Parathyroid adenoma (tissue), 2 donors: ENCODE measurements around the gene MSANTD2.

Source experiments
- H2AFZ ChIP-seq: fragments of 300-600 bp; sonication (generic); one replicate; pipeline ENCODE4 v1.7.0; 2017; ENCODE audit warnings: antibody characterized with exemption, mild to moderate bottlenecking
- H3K27ac ChIP-seq: fragments of 300-600 bp; sonication (generic); one replicate; pipeline ENCODE4 v1.7.0; 2017
- H3K27me3 ChIP-seq: fragments of 300-600 bp; sonication (generic); one replicate; pipeline ENCODE4 v1.7.0; 2017; ENCODE audit warnings: low read length; ENCODE audit not compliant: control insufficient read depth, insufficient read depth
- H3K36me3 ChIP-seq: fragments of 300-600 bp; sonication (generic); one replicate; pipeline ENCODE4 v1.7.0; 2017; ENCODE audit warnings: low read length; ENCODE audit not compliant: control insufficient read depth, insufficient read depth
- H3K4me1 ChIP-seq: fragments of 300-600 bp; sonication (generic); one replicate; pipeline ENCODE4 v1.7.0; 2017; ENCODE audit warnings: control low read depth
- H3K4me2 ChIP-seq: fragments of 300-600 bp; sonication (generic); one replicate; pipeline ENCODE4 v1.7.0; 2017; ENCODE audit warnings: low read length
- H3K4me3 ChIP-seq: fragments of 300-600 bp; sonication (generic); one replicate; pipeline ENCODE4 v1.7.0; 2017; ENCODE audit warnings: low read depth, low read length
- H3K79me2 ChIP-seq: fragments of 300-600 bp; sonication (generic); one replicate; pipeline ENCODE4 v1.7.0; 2017; ENCODE audit warnings: control low read depth
- H3K9ac ChIP-seq: fragments of 300-600 bp; sonication (generic); one replicate; pipeline ENCODE4 v1.7.0; 2017; ENCODE audit warnings: mild to moderate bottlenecking
- H3K9me3 ChIP-seq: fragments of 300-600 bp; sonication (generic); one replicate; pipeline ENCODE4 v1.7.0; 2017; ENCODE audit warnings: low read length; ENCODE audit not compliant: control insufficient read depth
- CTCF ChIP-seq: fragments of 300-600 bp; sonication (generic); IDR thresholded peaks from one replicate; pipeline ENCODE4 v1.7.0; 2017; ENCODE audit warnings: antibody characterized with exemption, mild to moderate bottlenecking
- donor health status: primary hyperparathyroidism.

MSANTD2 gene

GRCh38 chr11:124757320-124757719, 42.9 kb downstream of the MSANTD2 start:
- H3K27ac ChIP-seq: no peak overlapping the region
- no peak for TF ChIP-seq CTCF
- no peak overlapping the region for H2AFZ ChIP-seq
- H3K36me3 ChIP-seq: no peaks in the 10 kb centered on the region
- no peak overlapping the region for H3K9ac ChIP-seq
- H3K27me3 ChIP-seq: no peaks in the 10 kb centered on the region
- H3K4me2 ChIP-seq: no peak overlapping the region
- no peaks in the 10 kb centered on the region for H3K9me3 ChIP-seq
- H3K4me3 ChIP-seq: no peak overlapping the region
- H3K79me2 ChIP-seq: no peaks in the 10 kb centered on the region
- no peaks in the 10 kb centered on the region for H3K4me1 ChIP-seq

GRCh38 chr11:124756753-124757227, 43.4 kb downstream of the MSANTD2 start:
- Histone ChIP-seq H3K36me3 (no peaks in the 10 kb centered on the region), H3K27me3 (no peaks in the 10 kb centered on the region), H3K4me2 (no peak overlapping the region), H3K79me2 (no peaks in the 10 kb centered on the region), H3K4me3 (no peak overlapping the region), H3K27ac (no peak overlapping the region), H3K9me3 (no peaks in the 10 kb centered on the region), H3K4me1 (no peaks in the 10 kb centered on the region), H3K9ac (no peak overlapping the region), H2AFZ (no peak overlapping the region)
- TF ChIP-seq CTCF: no peak

GRCh38 chr11:124756033-124756752, 44.0 kb downstream of the MSANTD2 start:
- no peak for TF ChIP-seq CTCF
- H3K9me3 ChIP-seq: no peaks in the 10 kb centered on the region
- no peaks in the 10 kb centered on the region for H3K36me3 ChIP-seq
- H3K79me2 ChIP-seq: no peaks in the 10 kb centered on the region
- no peak overlapping the region for H3K27ac ChIP-seq
- no peak overlapping the region for H3K4me2 ChIP-seq
- no peak overlapping the region for H3K4me3 ChIP-seq
- H3K27me3 ChIP-seq: no peaks in the 10 kb centered on the region
- no peak overlapping the region for H2AFZ ChIP-seq
- no peaks in the 10 kb centered on the region for H3K4me1 ChIP-seq
- H3K9ac ChIP-seq: no peak overlapping the region

GRCh38 chr11:124754710-124755109, 45.5 kb downstream of the MSANTD2 start:
- Histone ChIP-seq H2AFZ (no peak overlapping the region), H3K9ac (no peak overlapping the region), H3K36me3 (no peaks in the 10 kb centered on the region), H3K27me3 (no peaks in the 10 kb centered on the region), H3K4me2 (no peak overlapping the region), H3K4me3 (no peak overlapping the region), H3K9me3 (no peaks in the 10 kb centered on the region), H3K4me1 (no peaks in the 10 kb centered on the region), H3K79me2 (no peaks in the 10 kb centered on the region), H3K27ac (no peak overlapping the region)
- no peak for TF ChIP-seq CTCF

GRCh38 chr11:124754309-124754708, 45.9 kb downstream of the MSANTD2 start:
- no peaks in the 10 kb centered on the region for H3K79me2 ChIP-seq
- no peaks in the 10 kb centered on the region for H3K4me1 ChIP-seq
- no peak for TF ChIP-seq CTCF
- no peak overlapping the region for H3K9ac ChIP-seq
- H3K27ac ChIP-seq: no peak overlapping the region
- no peak overlapping the region for H2AFZ ChIP-seq
- H3K36me3 ChIP-seq: no peaks in the 10 kb centered on the region
- H3K27me3 ChIP-seq: no peaks in the 10 kb centered on the region
- H3K4me3 ChIP-seq: no peak overlapping the region
- H3K4me2 ChIP-seq: no peak overlapping the region
- no peaks in the 10 kb centered on the region for H3K9me3 ChIP-seq
